ENCODE results near the gene CD300A.

- TF ChIP-seq CTCF (IDR thresholded peaks at IDR 0.05): no peak
- no peak for TF ChIP-seq POLR2A (IDR thresholded peaks at IDR 0.05)
Measured at GRCh38 chr17:74473294-74473693, 6.9 kb downstream of the CD300A start.
